Stimulated activated CD4-positive, alpha-beta T cell treated with anti-CD3 and anti-CD28 coated beads, Interleukin-1b, Interleukin-23, amount 100 ng/mL, for 48 hours (primary cell): Measurements from ENCODE around the gene TIMP3.

Experiments used
- DNase-seq: peaks from one replicate; pipeline ENCODE4 v3.0.0-alpha.2; 2020

Gene TIMP3

DNA sequence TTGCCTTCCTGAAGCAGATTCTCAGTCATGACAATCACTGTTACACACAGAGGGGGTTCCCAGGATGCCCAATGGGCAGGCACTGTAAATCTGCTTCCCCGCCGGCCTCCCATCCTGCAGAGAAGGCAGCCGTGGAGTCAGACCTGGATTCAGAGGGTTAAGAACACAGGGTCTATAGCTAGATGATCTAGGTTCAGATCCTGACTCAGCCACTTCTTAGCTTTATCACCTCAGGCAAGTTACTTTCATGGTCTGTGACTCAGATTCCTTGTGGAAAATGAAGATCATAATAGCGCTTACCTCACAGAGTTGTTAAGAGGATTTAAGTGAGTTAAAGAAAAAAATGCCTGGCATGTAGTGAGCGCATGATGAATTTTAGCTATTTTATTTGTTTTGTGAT is 95.9 kb downstream of the TIMP3 start:
- peak; percentile 6 for DNase-seq

DNA sequence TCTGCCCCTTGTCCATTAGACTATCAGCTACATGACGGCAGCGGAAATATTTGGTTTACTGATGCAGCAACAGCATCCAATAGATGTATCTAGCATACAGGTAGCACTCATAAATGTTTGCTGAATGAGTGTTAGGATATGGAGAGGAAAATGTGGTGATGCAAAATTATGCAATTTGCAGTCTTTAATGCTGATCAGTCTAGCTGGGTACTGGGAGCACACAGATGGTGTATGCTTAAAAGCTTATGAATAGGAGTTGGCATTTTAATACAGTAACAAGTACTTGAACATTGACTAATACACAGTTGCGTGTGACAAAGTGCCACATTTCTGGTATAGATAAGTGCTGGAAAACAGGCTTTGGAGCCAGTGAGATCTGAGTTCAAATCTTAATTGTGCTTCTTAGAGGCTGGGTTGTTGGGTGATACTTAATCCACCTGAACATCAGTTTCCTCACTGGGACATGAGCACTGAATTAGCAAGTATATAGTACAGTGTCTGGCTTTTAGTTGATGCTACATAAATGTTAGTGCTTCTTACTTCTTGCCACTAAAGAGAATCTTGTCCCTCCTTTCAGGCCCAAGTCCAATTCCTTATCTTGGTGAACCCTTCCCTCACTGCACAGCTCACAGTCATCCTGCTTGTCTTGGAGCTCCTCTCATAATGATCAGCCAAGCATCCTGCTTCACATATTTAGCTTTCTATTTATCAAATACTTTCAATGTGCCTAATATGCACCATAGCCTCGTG is 99.6 kb downstream of the TIMP3 start:
- no peak for DNase-seq

DNA sequence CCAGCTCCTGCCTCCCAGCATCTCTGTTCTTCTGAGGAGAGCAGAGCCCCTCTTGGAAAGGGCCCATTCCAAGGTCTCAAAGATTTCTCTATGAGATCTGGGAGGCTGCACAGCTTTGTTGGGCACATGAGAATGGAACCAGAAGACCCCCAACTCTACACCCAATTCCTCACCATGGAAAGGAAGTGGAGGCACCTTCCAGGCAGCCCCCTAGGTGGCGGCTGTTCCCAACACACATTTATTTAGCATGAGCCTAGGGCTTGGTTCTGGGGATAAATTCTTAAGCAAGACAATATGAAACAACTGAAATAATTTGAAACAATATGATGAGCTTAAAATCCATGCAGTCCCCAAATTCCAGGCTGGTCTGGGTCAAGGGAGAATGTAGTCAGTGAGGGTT is 100.4 kb downstream of the TIMP3 start:
- DNase-seq = no peak

DNA sequence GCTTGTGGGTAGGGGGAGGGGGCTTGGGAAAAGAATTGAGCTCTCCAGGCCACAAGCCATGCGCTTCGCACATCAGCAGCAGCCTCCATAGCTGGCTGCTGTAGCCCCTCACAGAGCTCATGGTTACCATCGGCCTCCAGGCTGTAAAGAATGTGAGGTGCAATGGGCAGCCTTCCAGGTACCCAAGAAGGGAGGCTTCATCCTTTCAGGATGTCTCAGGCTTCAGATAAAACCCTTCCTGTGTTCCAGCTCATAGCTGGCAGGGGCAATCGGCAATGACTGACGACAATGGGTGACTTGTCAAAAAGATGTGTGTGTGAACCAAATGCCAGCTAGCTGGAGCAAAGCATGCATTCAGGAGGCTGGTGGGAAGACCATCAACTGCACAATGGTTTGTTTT is 102.0 kb downstream of the TIMP3 start:
- DNase-seq = no peak

DNA sequence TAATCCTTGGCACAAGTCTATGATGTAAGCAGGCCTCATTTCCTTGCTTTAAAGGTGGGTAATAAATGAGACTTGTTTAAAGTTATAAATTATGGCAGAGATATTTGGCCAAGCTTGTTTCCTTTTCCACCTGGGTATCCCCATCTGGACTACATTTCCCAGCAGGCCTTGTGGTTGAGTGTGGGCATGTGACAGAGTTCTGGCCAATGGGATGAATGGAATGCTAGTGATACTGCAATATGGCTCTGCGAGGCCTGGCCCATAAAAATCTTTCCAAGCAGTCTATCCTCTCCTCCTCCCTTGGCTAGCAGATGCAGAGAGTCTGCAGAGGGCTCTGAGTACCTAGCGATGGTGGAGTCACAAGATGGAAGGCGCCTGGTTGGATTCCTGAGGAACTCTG is 102.5 kb downstream of the TIMP3 start:
- no peak for DNase-seq

DNA sequence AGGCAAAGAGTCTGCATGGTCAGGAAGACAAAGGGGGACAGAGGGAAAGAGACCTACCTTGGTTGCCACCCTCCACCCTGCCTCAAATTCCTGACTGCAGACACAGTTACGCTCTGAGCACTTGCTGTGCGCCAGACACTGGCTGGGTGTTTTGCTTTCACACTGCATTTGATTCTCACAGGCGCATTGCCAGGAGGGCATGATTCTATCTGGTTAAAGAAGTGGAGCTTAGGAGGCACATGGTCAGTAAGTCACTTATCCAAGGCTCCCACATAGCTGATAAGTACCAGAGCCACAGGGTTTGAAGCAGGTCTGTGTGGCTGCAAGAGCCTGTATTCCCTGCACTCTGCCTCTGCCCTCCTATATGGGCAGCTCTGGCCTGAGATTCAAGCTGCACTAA is 103.9 kb downstream of the TIMP3 start:
- no peak for DNase-seq

DNA sequence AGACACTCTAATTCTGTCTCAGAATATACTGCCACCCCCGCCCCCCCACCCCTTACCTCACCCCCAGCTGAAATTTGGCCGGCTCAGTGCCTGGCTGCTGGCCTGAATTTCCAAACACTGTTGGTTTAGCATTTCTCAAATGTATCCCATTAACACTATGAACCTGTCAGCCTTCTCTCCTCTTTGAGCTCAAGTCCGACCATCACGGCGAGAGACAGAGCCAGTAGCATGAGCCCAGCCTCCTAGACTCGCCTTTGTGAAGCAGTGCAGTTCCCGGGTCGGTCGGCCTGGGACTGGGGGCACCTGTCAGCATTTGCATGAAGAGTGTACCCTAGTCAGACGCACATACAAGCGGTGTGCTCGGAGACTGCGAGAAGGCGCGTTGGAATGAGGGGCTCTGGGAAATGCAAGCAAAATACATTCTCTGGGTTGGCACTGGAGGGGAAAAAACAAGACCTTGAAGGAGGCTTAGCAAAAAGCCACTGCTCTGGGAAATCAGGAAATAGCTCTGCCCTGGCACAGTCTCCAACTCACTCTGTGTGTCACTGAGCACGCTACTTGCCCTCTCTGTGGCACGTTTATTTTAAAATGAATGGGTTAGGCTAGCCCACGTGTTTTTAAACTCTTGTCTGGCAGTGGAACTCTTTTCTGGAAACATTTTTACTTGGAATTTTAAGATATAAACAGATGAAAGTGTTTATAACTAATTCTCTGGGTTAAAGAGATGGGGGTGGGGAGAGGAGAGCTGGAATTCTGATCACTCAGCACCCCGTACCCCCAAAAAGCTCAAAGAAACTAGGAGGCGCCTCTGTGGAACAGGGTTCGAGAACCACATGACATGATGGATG is 108.3 kb downstream of the TIMP3 start:
- no peak for DNase-seq

DNA sequence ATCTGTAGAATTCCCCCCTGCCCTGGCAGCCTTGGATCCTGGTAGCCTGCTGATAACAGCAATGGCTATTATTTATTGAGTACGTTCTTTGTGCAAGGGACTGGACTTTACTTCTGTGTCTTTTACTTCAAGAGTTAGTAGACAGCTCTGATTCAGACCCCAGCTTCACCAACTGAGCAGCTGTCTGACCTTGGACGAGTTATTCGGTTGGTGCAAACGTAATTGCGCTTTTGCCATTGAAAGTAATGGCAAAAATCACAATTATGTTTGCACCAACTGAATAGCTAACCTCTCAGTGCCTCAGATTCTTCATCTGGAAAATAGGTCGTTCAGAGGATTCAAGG is 108.9 kb downstream of the TIMP3 start:
- DNase-seq = no peak

DNA sequence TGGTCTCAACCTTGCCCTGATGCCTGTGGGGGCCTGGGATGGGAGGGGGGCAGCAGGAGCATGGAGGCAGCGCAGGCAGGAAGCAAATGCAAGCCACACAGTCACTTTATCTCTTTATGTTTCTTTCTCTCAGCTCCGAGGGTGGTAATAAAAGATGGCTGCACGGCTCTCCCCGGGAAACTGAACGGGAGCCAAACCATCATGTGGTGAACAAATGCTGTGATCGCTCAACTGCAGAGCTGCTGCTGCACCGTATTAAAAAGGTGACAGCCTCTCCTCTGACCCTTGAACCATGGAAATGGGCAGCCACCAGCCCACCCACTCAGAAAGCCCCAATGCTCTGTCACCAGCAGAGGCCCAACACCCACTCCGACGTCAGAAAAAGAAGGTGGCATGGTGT is 110.0 kb downstream of the TIMP3 start:
- DNase-seq = no peak
